Measurements from ENCODE around the gene SERHL2. TPM values are rescaled to one million over a fixed set of nuclear protein-coding genes. Genes with fewer than 3 reads are reported as not detected.

Gene SERHL2
- total RNA-seq, 1 experiment from 2014 or later, result 1.1 TPM

DNA sequence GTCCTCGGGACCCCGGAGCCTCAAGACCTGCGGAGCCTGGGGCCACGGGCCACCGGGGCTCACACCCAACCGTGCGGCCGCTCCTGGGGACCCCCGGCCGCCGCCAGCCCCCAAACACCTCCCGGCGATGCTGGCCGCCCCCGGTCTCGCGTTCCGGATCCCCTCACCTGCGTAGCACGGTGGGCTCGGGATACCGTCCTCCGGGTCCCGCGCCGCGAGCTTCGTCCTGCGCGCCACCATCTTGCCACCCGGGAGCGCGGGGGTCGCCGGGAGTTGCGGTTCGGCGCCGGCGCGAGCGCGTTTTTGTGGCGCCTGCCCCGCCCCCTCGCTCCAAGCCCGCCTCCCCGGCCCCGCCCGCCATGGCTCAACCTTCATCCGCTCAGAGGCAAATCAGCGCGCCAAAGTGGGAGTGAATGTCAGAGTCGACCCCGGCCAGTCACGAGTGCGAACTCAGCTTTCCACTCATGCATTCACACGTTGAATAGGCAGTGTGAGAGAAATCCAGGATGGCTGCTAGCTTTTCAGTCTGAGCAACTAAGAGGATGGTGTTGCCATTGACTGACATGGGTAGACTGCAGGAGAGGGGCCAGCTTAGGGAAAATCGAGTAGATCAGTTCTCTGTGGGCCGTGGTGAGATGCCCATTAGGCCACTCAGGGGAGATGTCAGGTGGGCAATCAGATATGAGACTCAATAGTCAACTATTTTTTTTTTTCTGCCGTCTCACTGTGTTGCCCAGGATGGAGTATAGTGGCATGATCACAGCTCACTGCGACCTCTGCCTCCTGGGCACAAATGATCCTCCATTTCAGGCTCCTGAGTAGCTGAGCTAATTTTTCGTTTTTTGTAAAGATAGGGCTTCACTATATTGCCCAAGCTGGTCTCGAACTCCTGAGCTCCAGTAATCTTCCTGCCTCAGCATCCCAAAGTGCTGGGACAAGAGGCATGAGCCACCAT lies 28.3 kb downstream of the SERHL2 start (continued):
- TF ChIP-seq, protein P1, sequence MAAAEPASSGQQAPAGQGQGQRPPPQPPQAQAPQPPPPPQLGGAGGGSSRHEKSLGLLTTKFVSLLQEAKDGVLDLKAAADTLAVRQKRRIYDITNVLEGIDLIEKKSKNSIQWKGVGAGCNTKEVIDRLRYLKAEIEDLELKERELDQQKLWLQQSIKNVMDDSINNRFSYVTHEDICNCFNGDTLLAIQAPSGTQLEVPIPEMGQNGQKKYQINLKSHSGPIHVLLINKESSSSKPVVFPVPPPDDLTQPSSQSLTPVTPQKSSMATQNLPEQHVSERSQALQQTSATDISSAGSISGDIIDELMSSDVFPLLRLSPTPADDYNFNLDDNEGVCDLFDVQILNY (CRISPR knock-in tag; IDR thresholded peaks at IDR 0.05), result no peak
- TF ChIP-seq, protein P2, sequence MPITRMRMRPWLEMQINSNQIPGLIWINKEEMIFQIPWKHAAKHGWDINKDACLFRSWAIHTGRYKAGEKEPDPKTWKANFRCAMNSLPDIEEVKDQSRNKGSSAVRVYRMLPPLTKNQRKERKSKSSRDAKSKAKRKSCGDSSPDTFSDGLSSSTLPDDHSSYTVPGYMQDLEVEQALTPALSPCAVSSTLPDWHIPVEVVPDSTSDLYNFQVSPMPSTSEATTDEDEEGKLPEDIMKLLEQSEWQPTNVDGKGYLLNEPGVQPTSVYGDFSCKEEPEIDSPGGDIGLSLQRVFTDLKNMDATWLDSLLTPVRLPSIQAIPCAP (CRISPR knock-in tag; IDR thresholded peaks at IDR 0.05), result peak; percentile 59; the same call in 1 of the 2 replicates

DNA sequence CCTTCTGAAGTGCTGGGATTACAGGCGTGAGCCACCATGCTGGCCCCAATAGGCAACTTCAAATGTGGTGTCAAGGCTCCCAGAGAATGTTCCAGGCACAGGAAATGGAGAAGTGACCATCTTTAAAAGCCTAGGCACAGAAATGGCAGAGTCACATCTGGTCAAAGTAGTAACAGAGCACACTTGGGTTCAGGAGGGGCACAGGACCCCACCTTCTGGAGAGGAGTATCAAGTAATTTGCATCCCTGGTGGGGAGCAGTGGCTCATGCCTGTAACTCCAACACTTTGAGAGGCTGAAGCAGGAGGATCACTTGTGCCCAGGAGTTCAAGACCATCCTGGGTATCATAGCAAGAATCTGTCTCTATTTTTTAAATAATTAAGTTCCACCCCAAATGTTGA lies 29.2 kb downstream of the SERHL2 start:
- peak overlapping the region; percentile 84; the same call in 1 of the 2 replicates for H3K27ac Mint-ChIP-seq
- no peaks in the 10 kb centered on the region for H3K9me3 Mint-ChIP-seq
- DNase-seq (ENCODE audit: low spot score) (no peak), ATAC-seq (no peak)
- H3K36me3 Mint-ChIP-seq, result peaks cover 45% of the 10 kb centered on the region
- ChIA-PET POLR2A (no interaction called here), CTCF (interaction anchor here (1.2 kb wide), 1 partner anchor 32 kb away, joined by 5 read pairs; the partner anchor contains the start of gene POLDIP3)
- H3K4me3 Mint-ChIP-seq, result peak overlapping the region; percentile 95; the same call in 1 of the 2 replicates
- H3K4me1 Mint-ChIP-seq, result peaks cover 6% of the 10 kb centered on the region
- TF ChIP-seq HMGA2 (CRISPR knock-in tag; IDR thresholded peaks at IDR 0.05), result no peak
- TF ChIP-seq HMGXB4 (CRISPR knock-in tag; IDR thresholded peaks at IDR 0.05), result no peak
- no peak for TF ChIP-seq TEAD1 (CRISPR knock-in tag; IDR thresholded peaks at IDR 0.05)
- TF ChIP-seq ERG (CRISPR knock-in tag; IDR thresholded peaks at IDR 0.05), result no peak
- no peak for TF ChIP-seq RORB (CRISPR knock-in tag; IDR thresholded peaks at IDR 0.05)
- no peak for TF ChIP-seq NR3C1 (CRISPR knock-in tag; conservative IDR thresholded peaks at IDR 0.05; ENCODE audit: low read depth)
- TF ChIP-seq CBFB (CRISPR knock-in tag; IDR thresholded peaks at IDR 0.05; ENCODE audit: low read depth), result no peak
- TF ChIP-seq, protein P3, sequence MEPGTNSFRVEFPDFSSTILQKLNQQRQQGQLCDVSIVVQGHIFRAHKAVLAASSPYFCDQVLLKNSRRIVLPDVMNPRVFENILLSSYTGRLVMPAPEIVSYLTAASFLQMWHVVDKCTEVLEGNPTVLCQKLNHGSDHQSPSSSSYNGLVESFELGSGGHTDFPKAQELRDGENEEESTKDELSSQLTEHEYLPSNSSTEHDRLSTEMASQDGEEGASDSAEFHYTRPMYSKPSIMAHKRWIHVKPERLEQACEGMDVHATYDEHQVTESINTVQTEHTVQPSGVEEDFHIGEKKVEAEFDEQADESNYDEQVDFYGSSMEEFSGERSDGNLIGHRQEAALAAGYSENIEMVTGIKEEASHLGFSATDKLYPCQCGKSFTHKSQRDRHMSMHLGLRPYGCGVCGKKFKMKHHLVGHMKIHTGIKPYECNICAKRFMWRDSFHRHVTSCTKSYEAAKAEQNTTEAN (CRISPR knock-in tag; IDR thresholded peaks at IDR 0.05), result no peak
- TF ChIP-seq ZNF317 (CRISPR knock-in tag; IDR thresholded peaks at IDR 0.05; ENCODE audit: borderline replicate concordance, low read depth), result no peak
- no peak for TF ChIP-seq CREB1 (CRISPR knock-in tag; IDR thresholded peaks at IDR 0.05)
- TF ChIP-seq, protein P4, sequence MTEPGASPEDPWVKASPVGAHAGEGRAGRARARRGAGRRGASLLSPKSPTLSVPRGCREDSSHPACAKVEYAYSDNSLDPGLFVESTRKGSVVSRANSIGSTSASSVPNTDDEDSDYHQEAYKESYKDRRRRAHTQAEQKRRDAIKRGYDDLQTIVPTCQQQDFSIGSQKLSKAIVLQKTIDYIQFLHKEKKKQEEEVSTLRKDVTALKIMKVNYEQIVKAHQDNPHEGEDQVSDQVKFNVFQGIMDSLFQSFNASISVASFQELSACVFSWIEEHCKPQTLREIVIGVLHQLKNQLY (CRISPR knock-in tag; IDR thresholded peaks at IDR 0.05), result no peak
- TF ChIP-seq ZSCAN18 (CRISPR knock-in tag; IDR thresholded peaks at IDR 0.05), result no peak
- no peak for TF ChIP-seq FOXK1 (CRISPR knock-in tag; IDR thresholded peaks at IDR 0.05)
- no peak for TF ChIP-seq CREM (CRISPR knock-in tag; IDR thresholded peaks at IDR 0.05)
- no peak for TF ChIP-seq NR1H2 (CRISPR knock-in tag; IDR thresholded peaks at IDR 0.05)
- no peak for TF ChIP-seq NR2C2 (CRISPR knock-in tag; IDR thresholded peaks at IDR 0.05)
- H3K27me3 Mint-ChIP-seq (ENCODE audit: low read depth), result no peaks in the 10 kb centered on the region
